Testis (tissue), 3 donors: ENCODE measurements around the gene HSD3B7. TPM values are rescaled to one million over a fixed set of nuclear protein-coding genes. Genes with fewer than 3 reads are reported as not detected.

ENCODE experiments used
- DNase-seq: peaks from one replicate; pipeline ENCODE4 v3.0.0-alpha.2; 2019
- H3K27ac ChIP-seq, 2 donors: fragments of 200-600 bp; sonication (generic); one replicate each; pipeline ENCODE4 v1.5.1; 2019
- H3K27me3 ChIP-seq: fragments of 200-600 bp; sonication (generic); one replicate; pipeline ENCODE4 v1.5.1; 2019
- H3K36me3 ChIP-seq: fragments of 200-600 bp; sonication (generic); one replicate; pipeline ENCODE4 v1.5.1; 2017; ENCODE audit warnings: low read depth; ENCODE audit errors: missing control alignments
- H3K4me1 ChIP-seq: fragments of 200-600 bp; sonication (generic); one replicate; pipeline ENCODE4 v1.5.1; 2019
- H3K4me3 ChIP-seq, 2 donors: fragments of 200-600 bp; sonication (generic); one replicate each; pipeline ENCODE4 v1.5.1; 2017 to 2019
- H3K9me3 ChIP-seq: fragments of 200-600 bp; sonication (generic); one replicate; pipeline ENCODE4 v1.5.1; 2017
- CTCF ChIP-seq, 3 experiments: fragments of 450-650 bp in 2 of 3; fragments of 200-600 bp in 1 of 3; sonication (generic) in 1 of 3; IDR thresholded peaks; one replicate each; pipeline ENCODE4 v1.5.1; 2016 to 2019; ENCODE audit warnings: antibody characterized with exemption in 3 of 3, mild to moderate bottlenecking in 2 of 3, moderate library complexity in 1 of 3
- POLR2A ChIP-seq: fragments of 450-650 bp; IDR thresholded peaks from one replicate; pipeline ENCODE4 v1.6.1; 2017; ENCODE audit warnings: antibody characterized with exemption, mild to moderate bottlenecking, moderate library complexity
- WGBS, 2 donors: methylation state at CpG; one replicate each; pipeline ENCODE4 v1.1.5; 2018; 5-methylcytosine and 5-hydroxymethylcytosine counted together
- intact Hi-C: fragments of 100-400 bp; cut with DNase I; formaldehyde crosslinking; loops from one replicate; pipeline ENCODE4 v1.15.1; 2023; ENCODE audit warnings: low total_unique reads
- polyA plus RNA-seq: library from polyadenylated mRNA; stranded (reverse); fragments of 350-450 nt; fragmentation: Illumina TruSeq; extraction: RNeasy Lipid Tissue Mini Kit (QIAGEN cat#74804); gene quantifications from one replicate; pipeline ENCODE4 v1.2.3, GENCODE V29; 2014; ENCODE audit warnings: low read depth, low replicate concordance; ENCODE audit not compliant: insufficient read depth
- total RNA-seq, 2 donors: library from RNA; depleted of rRNA; stranded (reverse); fragments of >200 nt; gene quantifications; one replicate each; pipeline ENCODE4 v1.2.3, GENCODE V29; 2016

The HSD3B7 gene
- total and polyA plus RNA-seq, 3 donors from 2014 or later, result 5.7 to 8.9 (median 7.4) TPM

- no peak overlapping the region for H3K27ac ChIP-seq
- WGBS, 2 donors, result 83 to 87% methylated on average over 12 to 14 of the region's 14 CpGs
- H3K4me1 ChIP-seq, result peaks cover 11% of the 10 kb centered on the region
- no peak overlapping the region for H3K4me3 ChIP-seq
- H3K9me3 ChIP-seq, result no peaks in the 10 kb centered on the region
- no peaks in the 10 kb centered on the region for H3K36me3 ChIP-seq
- no peaks in the 10 kb centered on the region for H3K27me3 ChIP-seq
- TF ChIP-seq CTCF (IDR thresholded peaks at IDR 0.05) (no peak), POLR2A (no peak)
- no peak for DNase-seq
- intact Hi-C loops, result loop anchor here (5.0 to 10.0 kb wide), 4 partner anchors 51 to 451 kb away; partner anchors contain the start of gene STX4
Measured at GRCh38 chr16:30983898-30984610, 953 bp upstream of the HSD3B7 start.

- Histone ChIP-seq H3K27me3 (no peaks in the 10 kb centered on the region), H3K27ac (peak overlapping the region in 1 of 2 donors; percentile 44), H3K4me3 (peak overlapping the region in 1 of 2 donors; percentile 14), H3K4me1 (peaks cover 11% of the 10 kb centered on the region), H3K9me3 (no peaks in the 10 kb centered on the region), H3K36me3 (no peaks in the 10 kb centered on the region)
- intact Hi-C loops, result loop anchor here (10.0 kb wide), 3 partner anchors 49 to 449 kb away; partner anchors contain the start of gene STX4
- peak; percentile 43 for DNase-seq
- TF ChIP-seq POLR2A (no peak), CTCF (IDR thresholded peaks at IDR 0.05) (no peak)
- 57 to 60% methylated on average over 14 to 19 of the region's 20 CpGs for WGBS, 2 donors
Measured at GRCh38 chr16:30985401-30986128, 558 bp downstream of the HSD3B7 start.

GRCh38 chr16:30986129-30986991, 1.4 kb downstream of the HSD3B7 start:
- Histone ChIP-seq H3K4me3 (no peak overlapping the region), H3K4me1 (peaks cover 11% of the 10 kb centered on the region), H3K36me3 (no peaks in the 10 kb centered on the region), H3K9me3 (no peaks in the 10 kb centered on the region), H3K27ac (no peak overlapping the region), H3K27me3 (no peaks in the 10 kb centered on the region)
- WGBS, 2 donors, result 86 to 87% methylated on average over 10 to 29 of the region's 29 CpGs
- no peak for DNase-seq
- intact Hi-C loops, result loop anchor here (10.0 kb wide), 3 partner anchors 48 to 448 kb away; partner anchors contain the start of gene STX4
- no peak for TF ChIP-seq CTCF (IDR thresholded peaks at IDR 0.05)
- TF ChIP-seq POLR2A, result no peak

GRCh38 chr16:30987581-30988190, 2.7 kb downstream of the HSD3B7 start:
- no peak for DNase-seq
- Histone ChIP-seq H3K4me1 (peaks cover 11% of the 10 kb centered on the region), H3K27me3 (no peaks in the 10 kb centered on the region), H3K27ac (no peak overlapping the region), H3K9me3 (no peaks in the 10 kb centered on the region), H3K36me3 (no peaks in the 10 kb centered on the region), H3K4me3 (no peak overlapping the region)
- WGBS, 2 donors, result 93 to 100% methylated on average over 3 to 24 of the region's 30 CpGs
- no peak for TF ChIP-seq POLR2A
- TF ChIP-seq CTCF (IDR thresholded peaks at IDR 0.05), result no peak
- intact Hi-C loops, result loop anchor here (10.0 kb wide), 3 partner anchors 47 to 447 kb away; partner anchors contain the start of gene STX4
